ENCODE data around the gene PAK2.
A peak's percentile ranks its signal among the peaks of the same experiment; 100 is the strongest.
"Not testable (repeated sequence)": the region's sequence is repeated elsewhere in the genome, so short reads cannot be mapped to it uniquely, and the experiment has no call there.

The PAK2 gene

GRCh38 chr3:196843435-196844110, 103.9 kb downstream of the PAK2 start:
- no peak for DNase-seq (ENCODE audit: low spot score)

GRCh38 chr3:196844235-196845219, 104.9 kb downstream of the PAK2 start:
- not testable (repeated sequence) for DNase-seq (ENCODE audit: low spot score)

DNA sequence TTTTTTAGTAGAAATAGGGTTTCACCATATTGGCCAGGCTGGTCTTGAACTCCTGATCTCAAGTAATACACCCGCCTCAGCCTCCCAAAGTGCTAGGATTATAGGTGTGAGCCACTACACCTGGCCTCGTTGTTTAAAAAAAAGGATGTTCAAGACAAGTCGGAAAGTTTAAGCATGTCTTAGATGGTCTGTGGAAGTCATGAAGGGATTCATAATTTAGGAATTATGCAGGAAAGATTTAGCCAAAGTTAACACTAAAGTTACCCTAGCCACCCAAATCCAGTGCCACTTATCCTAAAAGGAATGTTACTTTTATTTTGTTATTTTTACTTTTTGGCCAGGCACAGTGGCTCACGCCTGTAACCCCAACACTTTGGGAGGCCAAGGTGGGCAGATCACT, 108.7 kb downstream of the PAK2 start:
- DNase-seq (ENCODE audit: low spot score), result not testable (repeated sequence)

DNA sequence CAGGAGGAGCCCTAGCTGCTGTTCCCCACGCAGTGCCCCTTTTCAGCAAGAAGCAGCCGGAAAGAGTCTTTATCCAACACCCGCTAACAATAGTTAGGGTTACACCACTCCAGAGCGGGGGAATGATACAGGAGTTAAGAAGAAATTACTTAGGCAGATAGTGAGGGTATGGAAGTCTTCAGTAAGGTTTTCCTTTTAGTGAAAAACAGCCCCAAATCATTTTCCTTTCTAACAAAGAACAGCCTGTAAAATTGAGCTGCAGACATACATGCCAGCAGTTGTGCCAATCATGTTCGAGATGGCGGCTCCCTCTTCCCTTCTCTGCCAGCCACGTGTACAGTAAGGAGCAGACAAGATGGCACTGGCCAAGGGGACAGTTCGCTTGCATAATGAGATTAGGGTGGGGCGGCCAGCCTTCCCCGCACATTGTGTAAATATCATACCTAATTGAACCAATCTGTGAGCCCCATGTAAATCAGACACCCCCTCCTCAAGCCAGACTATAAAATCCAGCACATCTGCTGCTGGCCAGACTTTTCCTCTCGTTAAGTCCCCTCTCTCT, 109.6 kb downstream of the PAK2 start:
- no peak for DNase-seq (ENCODE audit: low spot score)

- not testable (repeated sequence) for DNase-seq (ENCODE audit: low spot score)
Measured at GRCh38 chr3:196863000-196863399, 123.3 kb downstream of the PAK2 start.

- DNase-seq (ENCODE audit: low spot score), result no peak
Measured at GRCh38 chr3:196867155-196867506, 127.5 kb downstream of the PAK2 start.

- DNase-seq (ENCODE audit: low spot score), result peak; percentile 90
Measured at GRCh38 chr3:196867507-196868296, 128.0 kb downstream of the PAK2 start, which contains the start of gene SENP5. Gene SENP5, plus strand, starts transcription at chr3:196867920. Its CDS starts 17,262 bp downstream, at chr3:196885182.

- DNase-seq (ENCODE audit: low spot score), result no peak
Measured at GRCh38 chr3:196868297-196868661, 128.6 kb downstream of the PAK2 start.

GRCh38 chr3:196872316-196872715, 132.7 kb downstream of the PAK2 start:
- no peak for DNase-seq (ENCODE audit: low spot score)

- DNase-seq (ENCODE audit: low spot score), result not testable (repeated sequence)
Measured at GRCh38 chr3:196874511-196875094, 134.9 kb downstream of the PAK2 start.

DNA sequence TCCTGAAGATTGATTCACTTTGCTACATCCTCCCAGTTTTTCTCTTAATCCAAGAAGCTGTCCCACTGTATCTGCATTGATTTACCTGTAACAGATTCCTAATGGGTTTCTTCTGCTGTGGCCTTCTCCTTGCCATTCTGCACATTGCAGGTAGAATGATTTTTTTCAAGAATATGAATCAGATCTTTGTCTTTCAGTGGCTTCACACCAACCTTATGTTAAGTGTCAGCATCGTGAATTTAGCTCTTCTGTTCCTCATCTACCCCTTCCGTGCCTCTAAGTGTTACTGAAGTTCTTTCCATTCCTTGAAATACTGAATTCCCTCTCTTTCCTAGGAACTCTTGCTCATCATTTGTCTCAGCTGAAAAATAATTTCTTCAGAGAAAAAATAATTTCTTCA, 135.6 kb downstream of the PAK2 start:
- DNase-seq (ENCODE audit: low spot score), result no peak
